WTC11 (cell line): ENCODE data around the gene GNB5. TPM values are rescaled to one million over a fixed set of nuclear protein-coding genes. Genes with fewer than 3 reads are reported as not detected.

ENCODE experiments used
- ATAC-seq: fragments of 200-7000 bp; cut with Tn5 transposase; 2 replicates; pipeline ENCODE4 v1.10.0; 2021; ENCODE audit warnings: mild to moderate bottlenecking, moderate library complexity
- CTCF ChIA-PET: fragments of 300-600 bp; sonication (Branson Sonifier 250); formaldehyde crosslinking; loops from one replicate; lab custom pipeline; 2021; ENCODE audit warnings: antibody characterized with exemption; lab: Charles Lee
- POLR2A ChIA-PET: fragments of 350-600 bp; sonication (Branson Sonifier 250); formaldehyde crosslinking; loops from one replicate; lab custom pipeline; 2021; ENCODE audit warnings: antibody characterized with exemption; lab: Charles Lee
- DNase-seq: peaks from one replicate; pipeline ENCODE4 v3.0.0; 2021; ENCODE audit warnings: low spot score
- H3K27ac Mint-ChIP-seq: 2 replicates; pipeline ENCODE4 v1.8.0; 2021; ENCODE audit warnings: mixed read lengths
- H3K27me3 Mint-ChIP-seq: 2 replicates; pipeline ENCODE4 v1.8.0; 2021; ENCODE audit warnings: low read depth, mild to moderate bottlenecking, moderate library complexity, mixed read lengths
- H3K36me3 Mint-ChIP-seq: 2 replicates; pipeline ENCODE4 v1.8.0; 2021; ENCODE audit warnings: mixed read lengths
- H3K4me1 Mint-ChIP-seq: 2 replicates; pipeline ENCODE4 v1.8.0; 2022; ENCODE audit warnings: mixed read lengths
- H3K4me3 Mint-ChIP-seq: 2 replicates; pipeline ENCODE4 v1.8.0; 2021; ENCODE audit warnings: mild to moderate bottlenecking, moderate library complexity, mixed read lengths
- H3K9me3 Mint-ChIP-seq: 2 replicates; pipeline ENCODE4 v1.8.0; 2021; ENCODE audit warnings: mixed read lengths
- AFF4 ChIP-seq: sonication (generic); formaldehyde crosslinking; IDR thresholded peaks from 2 replicates; pipeline ENCODE4 v1.8.1; 2023; ENCODE audit warnings: mild to moderate bottlenecking, missing genetic modification reagents, borderline replicate concordance
- CREB1 ChIP-seq: sonication (generic); formaldehyde crosslinking; IDR thresholded peaks from 2 replicates; pipeline ENCODE4 v1.8.0; 2023; ENCODE audit warnings: mild to moderate bottlenecking, missing genetic modification reagents
- CTCF ChIP-seq: fragments of 200-600 bp; IDR thresholded peaks from 2 replicates; pipeline ENCODE4 v1.8.0; 2022; ENCODE audit warnings: antibody characterized with exemption
- E2F4 ChIP-seq: sonication (generic); formaldehyde crosslinking; IDR thresholded peaks from 2 replicates; pipeline ENCODE4 v1.8.1; 2022; ENCODE audit warnings: low read depth, mild to moderate bottlenecking, moderate library complexity, missing genetic modification reagents, borderline replicate concordance
- ESRRA ChIP-seq: sonication (generic); formaldehyde crosslinking; IDR thresholded peaks from 2 replicates; pipeline ENCODE4 v1.8.1; 2022; ENCODE audit warnings: mild to moderate bottlenecking, missing genetic modification reagents, borderline replicate concordance
- GABPB1 ChIP-seq: sonication (generic); formaldehyde crosslinking; IDR thresholded peaks from 2 replicates; pipeline ENCODE4 v1.8.1; 2023; ENCODE audit warnings: mild to moderate bottlenecking, missing genetic modification reagents
- GRHL2 ChIP-seq: fragments of 250-450 bp; sonication (Bioruptor Pico); IDR thresholded peaks from 2 replicates; pipeline ENCODE4 v1.8.0; 2022; ENCODE audit warnings: mild to moderate bottlenecking, moderate library complexity; ENCODE audit not compliant: insufficient replicate concordance, severe bottlenecking
- MLX ChIP-seq: sonication (generic); formaldehyde crosslinking; IDR thresholded peaks from 2 replicates; pipeline ENCODE4 v1.8.1; 2023; ENCODE audit warnings: mild to moderate bottlenecking, missing genetic modification reagents, moderate library complexity
- MYBL2 ChIP-seq: sonication (generic); formaldehyde crosslinking; IDR thresholded peaks from 2 replicates; pipeline ENCODE4 v1.8.1; 2023; ENCODE audit warnings: mild to moderate bottlenecking, moderate library complexity, missing genetic modification reagents
- NR2C2 ChIP-seq: sonication (generic); formaldehyde crosslinking; IDR thresholded peaks from 2 replicates; pipeline ENCODE4 v1.8.0; 2022; ENCODE audit warnings: mild to moderate bottlenecking, missing genetic modification reagents
- OVOL2 ChIP-seq: fragments of 250-450 bp; sonication (Bioruptor Pico); IDR thresholded peaks from 2 replicates; pipeline ENCODE4 v1.9.0; 2021; ENCODE audit warnings: mild to moderate bottlenecking, borderline replicate concordance
- ZNF396 ChIP-seq: fragments of 250-450 bp; sonication (Bioruptor Pico); IDR thresholded peaks from 2 replicates; pipeline ENCODE4 v1.8.0; 2021; ENCODE audit warnings: mild to moderate bottlenecking, moderate library complexity, borderline replicate concordance
- total RNA-seq: library from RNA; stranded (reverse); gene quantifications from 3 replicates; pipeline ENCODE4 v1.2.3, GENCODE V29; 2021

The GNB5 gene
- total RNA-seq, 1 experiment from 2014 or later = 37.0 TPM

- no peak for ATAC-seq
- POLR2A ChIA-PET = interaction anchor here (0.5 kb wide), 1 partner anchor 12 kb away, joined by 4 read pairs; no protein-coding TSS in a partner anchor
- Mint-ChIP-seq H3K4me1 (peaks cover 5% of the 10 kb centered on the region), H3K9me3 (no peaks in the 10 kb centered on the region), H3K27me3 (no peaks in the 10 kb centered on the region), H3K4me3 (no peak overlapping the region), H3K36me3 (no peaks in the 10 kb centered on the region), H3K27ac (no peak overlapping the region)
- TF ChIP-seq OVOL2 (CRISPR knock-in tag) = no peak
- TF ChIP-seq MYBL2 = no peak
- no peak for TF ChIP-seq CREB1 (CRISPR knock-in tag)
- no peak for TF ChIP-seq AFF4 (CRISPR knock-in tag)
- CTCF ChIA-PET = interaction anchor here (0.6 to 5.4 kb wide), 12 partner anchors 10 to 191 kb away, joined by 3 to 49 read pairs (median 4); partner anchors contain the start of genes BCL2L10 and LEO1
- no peak for DNase-seq
Measured at GRCh38 chr15:52080031-52080430, 111.2 kb downstream of the GNB5 start.

GRCh38 chr15:52078876-52079700 is 112.1 kb downstream of the GNB5 start:
- peak; percentile 95 for ATAC-seq
- Mint-ChIP-seq H3K36me3 (no peaks in the 10 kb centered on the region), H3K4me1 (peaks cover 5% of the 10 kb centered on the region), H3K27ac (no peak overlapping the region), H3K4me3 (no peak overlapping the region; the same call in 1 of the 2 replicates), H3K27me3 (no peaks in the 10 kb centered on the region), H3K9me3 (no peaks in the 10 kb centered on the region)
- DNase-seq = peak; percentile 94
- ChIA-PET POLR2A (interaction anchor here (0.5 to 0.6 kb wide), 2 partner anchors 13 to 55 kb away, joined by 4 read pairs; no protein-coding TSS in a partner anchor), CTCF (interaction anchor here (0.6 to 5.4 kb wide), 71 partner anchors 8 to 429 kb away, joined by 3 to 49 read pairs (median 4); partner anchors contain the start of genes BCL2L10, LEO1 and TMOD3)
- TF ChIP-seq MLX (no peak), CTCF (peak; percentile 83)
- TF ChIP-seq, all 79 proteins: peak for 1

GRCh38 chr15:52078197-52078875 is 112.9 kb downstream of the GNB5 start:
- DNase-seq (no peak), ATAC-seq (no peak)
- Mint-ChIP-seq H3K36me3 (no peaks in the 10 kb centered on the region), H3K4me3 (no peak overlapping the region), H3K9me3 (peaks cover 4% of the 10 kb centered on the region; the same call in 1 of the 2 replicates), H3K4me1 (peaks cover 9% of the 10 kb centered on the region), H3K27ac (no peak overlapping the region; the same call in 1 of the 2 replicates), H3K27me3 (no peaks in the 10 kb centered on the region)
- CTCF ChIA-PET = interaction anchor here (0.6 to 5.4 kb wide), 74 partner anchors 8 to 428 kb away, joined by 3 to 49 read pairs (median 4); partner anchors contain the start of genes BCL2L10, LEO1 and TMOD3
- TF ChIP-seq GABPB1 (peak; percentile 81), E2F4 (CRISPR knock-in tag) (no peak), GRHL2 (no peak), NR2C2 (no peak), ESRRA (CRISPR knock-in tag) (no peak), ZNF396 (CRISPR knock-in tag) (no peak)
- POLR2A ChIA-PET = interaction anchor here (0.6 kb wide), 1 partner anchor 54 kb away, joined by 4 read pairs; no protein-coding TSS in a partner anchor
